LNCAP (cell line): Measurements from ENCODE around the gene TCEANC2.

Experiments
- CTCF ChIP-seq: fragments of 450-650 bp; IDR thresholded peaks from 2 replicates; pipeline ENCODE4 v1.5.1; 2017; ENCODE audit warnings: mild to moderate bottlenecking

Gene TCEANC2

GRCh38 chr1:54110996-54111395 lies 57.6 kb downstream of the TCEANC2 start:
- no peak for TF ChIP-seq CTCF

GRCh38 chr1:54111624-54112023 lies 58.2 kb downstream of the TCEANC2 start:
- TF ChIP-seq CTCF, result no peak

- TF ChIP-seq CTCF, result no peak
Measured at GRCh38 chr1:54112027-54112426, 58.6 kb downstream of the TCEANC2 start.

GRCh38 chr1:54112705-54113368 lies 59.4 kb downstream of the TCEANC2 start:
- TF ChIP-seq CTCF, result no peak

- TF ChIP-seq CTCF, result no peak
Measured at GRCh38 chr1:54114001-54114400, 60.6 kb downstream of the TCEANC2 start.

GRCh38 chr1:54114955-54115354 lies 61.5 kb downstream of the TCEANC2 start:
- no peak for TF ChIP-seq CTCF

- TF ChIP-seq CTCF, result no peak
Measured at GRCh38 chr1:54115520-54115919, 62.1 kb downstream of the TCEANC2 start.
